ENCODE data around the gene PDXDC1. TPM values are rescaled to one million over a fixed set of nuclear protein-coding genes. Genes with fewer than 3 reads are reported as not detected.
"Not testable (repeated sequence)": the region's sequence is repeated elsewhere in the genome, so short reads cannot be mapped to it uniquely, and the experiment has no call there.

Gene PDXDC1
- total RNA-seq, 1 donor from 2014 or later = 123 TPM

- H3K27ac Mint-ChIP-seq (ENCODE audit: unreplicated experiment); H3K4me1 ChIP-seq (ENCODE audit: insufficient read depth, low read length); H3K4me1 Mint-ChIP-seq (ENCODE audit: low read depth, unreplicated experiment); H3K27me3 ChIP-seq (ENCODE audit: insufficient read depth, low read length); H3K79me2 ChIP-seq (ENCODE audit: insufficient read depth, low read length); H3K4me3 ChIP-seq (ENCODE audit: insufficient read depth, low read depth, low read length); H3K4me3 Mint-ChIP-seq (ENCODE audit: unreplicated experiment); H3K36me3 Mint-ChIP-seq (ENCODE audit: low read depth, unreplicated experiment); H3K9me3 Mint-ChIP-seq (ENCODE audit: unreplicated experiment); H3K27me3 Mint-ChIP-seq (ENCODE audit: low read depth, unreplicated experiment); FAIRE-seq; H3K4me2 ChIP-seq (ENCODE audit: low read length); H4K20me1 ChIP-seq (ENCODE audit: insufficient read depth, low read length); H3K9me3 ChIP-seq (ENCODE audit: insufficient read depth, low read depth, low read length); H3K9ac ChIP-seq (ENCODE audit: low read length); DNase-seq (ENCODE audit: low read depth); H3K36me3 ChIP-seq (ENCODE audit: insufficient read depth, low read length); H3K27ac ChIP-seq (ENCODE audit: low read depth, low read length); H2AFZ ChIP-seq (ENCODE audit: low read depth, low read length): not testable (repeated sequence)
These were observed 153.0 kb downstream of the PDXDC1 start for GRCh38 chr16:15127641-15128425.

- not testable (repeated sequence) for DNase-seq (ENCODE audit: low read depth); H3K4me1 ChIP-seq (ENCODE audit: insufficient read depth, low read length); H3K9me3 ChIP-seq (ENCODE audit: insufficient read depth, low read depth, low read length); H3K4me2 ChIP-seq (ENCODE audit: low read length); H3K27me3 ChIP-seq (ENCODE audit: insufficient read depth, low read length); H3K9me3 Mint-ChIP-seq (ENCODE audit: unreplicated experiment); FAIRE-seq; H3K36me3 Mint-ChIP-seq (ENCODE audit: low read depth, unreplicated experiment); H3K9ac ChIP-seq (ENCODE audit: low read length); H3K4me1 Mint-ChIP-seq (ENCODE audit: low read depth, unreplicated experiment); H3K36me3 ChIP-seq (ENCODE audit: insufficient read depth, low read length); H2AFZ ChIP-seq (ENCODE audit: low read depth, low read length); H3K79me2 ChIP-seq (ENCODE audit: insufficient read depth, low read length); H3K27ac Mint-ChIP-seq (ENCODE audit: unreplicated experiment); H4K20me1 ChIP-seq (ENCODE audit: insufficient read depth, low read length); H3K27me3 Mint-ChIP-seq (ENCODE audit: low read depth, unreplicated experiment); H3K4me3 ChIP-seq (ENCODE audit: insufficient read depth, low read depth, low read length); H3K4me3 Mint-ChIP-seq (ENCODE audit: unreplicated experiment); H3K27ac ChIP-seq (ENCODE audit: low read depth, low read length)
These were observed 155.6 kb downstream of the PDXDC1 start for GRCh38 chr16:15130256-15130932.

GRCh38 chr16:15130943-15131700 is 156.3 kb downstream of the PDXDC1 start:
- H3K36me3 Mint-ChIP-seq (ENCODE audit: low read depth, unreplicated experiment) = not testable (repeated sequence)

GRCh38 chr16:15132719-15133428 is 158.0 kb downstream of the PDXDC1 start:
- not testable (repeated sequence) for DNase-seq (ENCODE audit: low read depth); FAIRE-seq

More at GRCh38 chr16:15130943-15131700, 156.3 kb downstream of the PDXDC1 start:
- H3K9me3 Mint-ChIP-seq (ENCODE audit: unreplicated experiment); H3K4me1 Mint-ChIP-seq (ENCODE audit: low read depth, unreplicated experiment); H3K27me3 Mint-ChIP-seq (ENCODE audit: low read depth, unreplicated experiment); H3K4me3 ChIP-seq (ENCODE audit: insufficient read depth, low read depth, low read length); H4K20me1 ChIP-seq (ENCODE audit: insufficient read depth, low read length); H3K27me3 ChIP-seq (ENCODE audit: insufficient read depth, low read length); H3K4me1 ChIP-seq (ENCODE audit: insufficient read depth, low read length); H3K9ac ChIP-seq (ENCODE audit: low read length); H3K4me2 ChIP-seq (ENCODE audit: low read length); FAIRE-seq; H3K79me2 ChIP-seq (ENCODE audit: insufficient read depth, low read length); H3K9me3 ChIP-seq (ENCODE audit: insufficient read depth, low read depth, low read length); H3K27ac ChIP-seq (ENCODE audit: low read depth, low read length); DNase-seq (ENCODE audit: low read depth); H3K36me3 ChIP-seq (ENCODE audit: insufficient read depth, low read length); H3K4me3 Mint-ChIP-seq (ENCODE audit: unreplicated experiment); H3K27ac Mint-ChIP-seq (ENCODE audit: unreplicated experiment); H2AFZ ChIP-seq (ENCODE audit: low read depth, low read length): not testable (repeated sequence)

GRCh38 chr16:15133554-15133953 is 158.7 kb downstream of the PDXDC1 start:
- H3K4me1 ChIP-seq (ENCODE audit: insufficient read depth, low read length); H3K27ac ChIP-seq (ENCODE audit: low read depth, low read length); H3K36me3 ChIP-seq (ENCODE audit: insufficient read depth, low read length); H4K20me1 ChIP-seq (ENCODE audit: insufficient read depth, low read length); H3K36me3 Mint-ChIP-seq (ENCODE audit: low read depth, unreplicated experiment); H3K79me2 ChIP-seq (ENCODE audit: insufficient read depth, low read length); FAIRE-seq; H3K27ac Mint-ChIP-seq (ENCODE audit: unreplicated experiment); H3K4me2 ChIP-seq (ENCODE audit: low read length); H3K27me3 ChIP-seq (ENCODE audit: insufficient read depth, low read length); H3K9ac ChIP-seq (ENCODE audit: low read length); H3K4me3 ChIP-seq (ENCODE audit: insufficient read depth, low read depth, low read length); H3K9me3 Mint-ChIP-seq (ENCODE audit: unreplicated experiment); H3K4me3 Mint-ChIP-seq (ENCODE audit: unreplicated experiment); H3K4me1 Mint-ChIP-seq (ENCODE audit: low read depth, unreplicated experiment); H2AFZ ChIP-seq (ENCODE audit: low read depth, low read length); DNase-seq (ENCODE audit: low read depth); H3K9me3 ChIP-seq (ENCODE audit: insufficient read depth, low read depth, low read length); H3K27me3 Mint-ChIP-seq (ENCODE audit: low read depth, unreplicated experiment): not testable (repeated sequence)

More at GRCh38 chr16:15132719-15133428, 158.0 kb downstream of the PDXDC1 start:
- H3K27ac Mint-ChIP-seq (ENCODE audit: unreplicated experiment); H3K27ac ChIP-seq (ENCODE audit: low read depth, low read length); H3K27me3 ChIP-seq (ENCODE audit: insufficient read depth, low read length); H3K9ac ChIP-seq (ENCODE audit: low read length); H3K4me2 ChIP-seq (ENCODE audit: low read length); H3K9me3 Mint-ChIP-seq (ENCODE audit: unreplicated experiment); H4K20me1 ChIP-seq (ENCODE audit: insufficient read depth, low read length); H3K4me1 Mint-ChIP-seq (ENCODE audit: low read depth, unreplicated experiment); H3K4me1 ChIP-seq (ENCODE audit: insufficient read depth, low read length); H3K9me3 ChIP-seq (ENCODE audit: insufficient read depth, low read depth, low read length); H3K27me3 Mint-ChIP-seq (ENCODE audit: low read depth, unreplicated experiment); H2AFZ ChIP-seq (ENCODE audit: low read depth, low read length); H3K79me2 ChIP-seq (ENCODE audit: insufficient read depth, low read length); H3K4me3 ChIP-seq (ENCODE audit: insufficient read depth, low read depth, low read length); H3K36me3 ChIP-seq (ENCODE audit: insufficient read depth, low read length); H3K4me3 Mint-ChIP-seq (ENCODE audit: unreplicated experiment); H3K36me3 Mint-ChIP-seq (ENCODE audit: low read depth, unreplicated experiment): not testable (repeated sequence)

All from astrocyte (in vitro differentiated cells and primary cell).